ENCODE measurements around the gene SPINK7. TPM values are rescaled to one million over a fixed set of nuclear protein-coding genes. Genes with fewer than 3 reads are reported as not detected.

Gene SPINK7
- total RNA-seq, 1 donor from 2014 or later: not detected

GRCh38 chr5:148343046-148343407 is 30.8 kb downstream of the SPINK7 start:
- no peak for DNase-seq (ENCODE audit: low spot score in 2 of 2)
- no peak for FAIRE-seq

- DNase-seq (ENCODE audit: low spot score in 2 of 2): no peak
These were observed 31.6 kb downstream of the SPINK7 start for GRCh38 chr5:148343603-148344487.

GRCh38 chr5:148347706-148348105 is 35.5 kb downstream of the SPINK7 start:
- FAIRE-seq: no peak
- no peak for DNase-seq (ENCODE audit: low spot score in 2 of 2)

More at GRCh38 chr5:148343603-148344487, 31.6 kb downstream of the SPINK7 start:
- no peak for FAIRE-seq

- no peak for FAIRE-seq
These were observed 40.5 kb downstream of the SPINK7 start for GRCh38 chr5:148352696-148353095.

GRCh38 chr5:148353634-148354033 is 41.4 kb downstream of the SPINK7 start:
- no peak for DNase-seq (ENCODE audit: low spot score in 2 of 2)
- FAIRE-seq: no peak

More at GRCh38 chr5:148352696-148353095, 40.5 kb downstream of the SPINK7 start:
- no peak for DNase-seq (ENCODE audit: low spot score in 2 of 2)

- no peak for FAIRE-seq
- DNase-seq (ENCODE audit: low spot score in 2 of 2): no peak
These were observed 52.1 kb downstream of the SPINK7 start for GRCh38 chr5:148364343-148364742.

Other genes starting within 250 kb of the SPINK7 start
- gene SPINK5, start 248.4 kb upstream of the SPINK7 start, total RNA-seq: not detected
- gene SPINK14, start 143.9 kb upstream of the SPINK7 start, total RNA-seq: not detected
- gene SPINK6, start 109.4 kb upstream of the SPINK7 start, total RNA-seq: not detected
- not detected for gene MARCOL, start 73.9 kb upstream of the SPINK7 start, total RNA-seq
- not detected for gene SPINK13, start 43.6 kb upstream of the SPINK7 start, total RNA-seq
- gene SPINK9, start 23.1 kb downstream of the SPINK7 start, total RNA-seq: not detected
- gene FBXO38, start 71.5 kb downstream of the SPINK7 start, total RNA-seq: 86.8 TPM

Data from frontal cortex (tissue), 4 donors.